NCI-H82 treated with DMSO at 0.1 percent for 48 hours (cell line): ENCODE data around the gene ARHGDIB.

Experiments used
- DNase-seq: peaks from one replicate; lab custom pipeline; 2025; ENCODE audit not compliant: unreplicated experiment; lab: John Stamatoyannopoulos, UW

Gene ARHGDIB

DNA sequence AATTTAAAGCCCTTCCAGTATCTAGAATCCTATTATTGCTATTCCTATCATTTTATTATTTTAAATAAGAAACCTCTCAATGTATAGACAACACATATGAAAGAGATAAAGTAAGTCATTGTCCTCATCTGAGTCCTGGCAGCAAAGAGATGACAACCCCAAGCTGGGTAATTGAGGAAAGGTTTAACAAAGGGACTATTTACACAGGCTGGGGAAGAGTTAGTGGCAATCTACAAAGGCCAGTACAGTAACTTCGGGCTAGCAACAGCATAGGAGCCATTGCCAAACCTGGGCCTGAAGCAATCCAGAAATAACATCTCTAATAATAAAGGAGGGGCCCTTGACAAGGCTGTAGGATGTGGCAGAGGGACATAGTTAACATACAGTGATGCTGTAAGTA, 22.6 kb upstream of the ARHGDIB start:
- no peak for DNase-seq

DNA sequence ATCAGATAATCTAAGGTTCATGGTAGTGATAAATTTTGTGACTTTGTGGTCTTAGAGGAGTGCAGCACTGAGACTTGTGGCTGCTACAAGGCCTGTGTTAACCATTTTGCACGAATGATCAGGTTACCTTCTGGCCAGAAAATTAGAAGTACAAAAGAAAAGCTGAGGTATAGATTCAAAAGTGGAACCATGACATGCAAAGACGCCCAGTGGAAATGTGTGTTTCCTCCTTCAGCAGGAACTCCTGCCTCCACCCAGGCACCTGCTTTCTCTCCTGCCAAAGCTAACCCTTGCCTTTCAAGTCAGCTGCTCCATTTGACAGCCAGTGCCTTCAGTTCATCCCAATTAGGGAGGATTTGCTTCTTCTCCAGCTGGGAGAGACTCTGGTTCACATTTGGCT, 21.6 kb upstream of the ARHGDIB start:
- no peak for DNase-seq

GRCh38 chr12:14982562-14982961, 21.2 kb upstream of the ARHGDIB start:
- no peak for DNase-seq

DNA sequence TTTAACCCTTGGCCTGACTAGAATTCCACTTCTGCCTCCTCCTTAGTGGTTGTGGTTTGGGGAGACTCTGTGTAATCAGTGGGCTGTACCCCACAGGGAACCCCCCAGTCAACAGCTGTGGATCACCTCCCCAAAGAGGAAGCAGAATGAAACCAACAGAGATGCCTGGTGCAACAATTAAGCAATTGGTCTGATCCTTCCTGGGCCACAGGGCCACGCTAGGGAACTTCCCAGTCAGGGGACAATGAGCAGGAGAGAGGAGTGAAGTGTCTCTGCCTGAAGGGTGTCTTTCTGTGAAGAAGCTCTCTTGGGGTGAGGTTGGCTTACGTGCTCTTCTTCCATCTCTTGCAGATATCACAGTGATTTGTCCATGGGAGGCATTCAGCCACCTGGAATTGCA, 19.6 kb upstream of the ARHGDIB start:
- no peak for DNase-seq

- no peak for DNase-seq
Measured at GRCh38 chr12:14979468-14979867, 18.1 kb upstream of the ARHGDIB start.

GRCh38 chr12:14976658-14977057, 15.3 kb upstream of the ARHGDIB start:
- no peak for DNase-seq

DNA sequence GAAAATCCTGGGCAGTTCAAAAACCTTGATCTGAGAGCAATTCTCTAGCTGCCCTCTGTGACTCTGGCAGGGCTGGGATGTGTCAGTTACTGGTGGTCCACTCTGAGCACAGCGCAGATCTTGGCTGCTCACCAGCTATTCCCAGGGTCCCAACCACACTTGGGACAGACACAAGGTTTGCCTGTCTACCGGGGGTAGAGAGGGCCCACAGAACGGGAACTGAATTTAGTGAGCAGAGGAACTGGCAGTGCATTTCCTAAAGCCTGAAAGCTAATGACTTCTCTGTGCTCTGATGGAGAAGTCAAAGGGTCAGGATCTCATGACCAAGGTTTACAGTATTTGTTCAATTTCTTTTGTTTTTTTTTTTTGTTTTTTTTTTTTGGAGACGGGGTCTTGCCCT, 14.1 kb upstream of the ARHGDIB start:
- DNase-seq, result no peak

- DNase-seq, result no peak
Measured at GRCh38 chr12:14974633-14975032, 13.2 kb upstream of the ARHGDIB start.

GRCh38 chr12:14972816-14973215, 11.4 kb upstream of the ARHGDIB start, which contains the start of gene PDE6H:
PDE6H (plus strand) TSS chr12:14973042; CDS start chr12:14978013, 4,971 bp downstream.
- peak; percentile 75 for DNase-seq

DNA sequence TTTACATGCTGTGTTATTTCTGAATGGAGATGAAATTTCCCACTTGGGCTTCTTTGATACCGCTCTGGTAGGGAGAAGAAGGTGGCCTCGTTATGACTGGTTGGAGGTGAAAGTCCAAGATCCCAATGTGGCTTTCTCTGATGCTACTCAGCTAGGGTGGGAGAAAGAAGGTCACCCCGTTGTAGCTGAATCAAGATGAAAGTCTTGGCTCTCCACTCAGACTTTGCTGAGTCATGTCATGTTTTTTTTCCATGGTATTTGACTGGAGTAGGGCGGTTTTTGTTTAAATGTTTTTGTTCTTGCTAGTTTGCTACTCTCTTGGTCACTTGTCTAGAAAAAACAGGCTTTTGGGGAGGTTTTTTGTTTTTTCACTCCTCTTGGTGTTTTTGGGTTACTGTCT, 9.1 kb upstream of the ARHGDIB start:
- no peak for DNase-seq

DNA sequence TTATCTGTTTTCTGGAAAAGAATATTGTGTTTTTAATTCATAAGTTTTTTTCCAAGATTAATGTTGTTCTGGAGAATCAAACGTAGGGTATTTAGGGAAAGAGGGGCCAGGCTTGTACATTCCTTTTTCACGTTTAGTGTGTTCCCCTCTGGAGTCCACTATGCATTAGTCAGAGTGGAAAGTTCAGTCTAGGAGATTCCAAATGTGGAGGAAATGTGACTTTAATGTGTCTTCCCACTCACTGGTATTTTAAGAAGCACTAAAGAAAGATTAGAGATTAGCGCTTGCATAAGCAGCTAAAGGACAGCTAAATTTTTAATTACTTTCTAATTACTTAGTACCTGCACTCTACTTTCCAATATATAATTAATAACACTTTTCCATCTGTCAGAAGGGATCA, 7.1 kb upstream of the ARHGDIB start:
- DNase-seq, result peak; percentile 61

DNA sequence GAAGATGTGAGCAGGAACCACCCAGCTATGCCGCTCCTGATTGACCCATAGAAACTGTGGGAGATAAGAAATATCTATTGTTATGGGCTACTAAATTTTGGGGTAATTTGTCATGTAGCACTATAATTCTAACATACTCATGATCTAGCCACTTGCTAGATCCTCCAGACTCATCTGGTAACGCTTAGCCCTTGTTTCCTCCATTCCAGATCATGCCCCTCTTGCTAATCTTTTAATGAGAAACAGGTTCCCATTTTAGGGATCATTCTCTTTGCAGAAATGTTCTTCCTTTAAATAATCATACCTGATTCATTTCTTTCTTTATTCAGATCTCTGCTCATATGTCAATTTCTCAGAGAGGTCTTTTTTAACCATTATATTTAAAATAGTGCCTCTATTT, 3.8 kb upstream of the ARHGDIB start:
- DNase-seq, result no peak

DNA sequence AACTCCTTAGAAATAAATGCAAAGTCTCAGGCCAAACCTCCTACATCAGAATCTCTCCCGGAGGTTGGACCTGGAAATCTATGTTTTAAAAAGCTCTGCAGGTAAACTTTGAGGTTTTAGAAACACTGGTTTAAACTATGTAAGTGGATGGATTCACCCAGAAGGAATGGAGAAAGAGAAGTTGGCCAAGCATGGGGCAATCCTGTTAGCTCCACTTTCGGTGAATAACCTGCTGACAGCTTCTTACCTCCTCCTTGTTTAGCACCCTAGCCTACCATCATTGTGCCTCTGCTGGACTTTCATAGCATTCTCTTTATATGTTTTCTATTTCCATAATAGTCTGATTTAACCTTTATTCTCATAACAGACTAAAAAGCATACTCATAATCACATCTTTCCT, 3.0 kb upstream of the ARHGDIB start:
- DNase-seq, result no peak

- no peak for DNase-seq
Measured at GRCh38 chr12:14963520-14963919, 2.1 kb upstream of the ARHGDIB start.

- DNase-seq, result no peak
Measured at GRCh38 chr12:14962797-14963196, 1.4 kb upstream of the ARHGDIB start.

GRCh38 chr12:14962153-14962539, 745 bp upstream of the ARHGDIB start:
- DNase-seq, result no peak

- DNase-seq, result no peak
Measured at GRCh38 chr12:14960548-14961465, 594 bp downstream of the ARHGDIB start.

- DNase-seq, result no peak
Measured at GRCh38 chr12:14959916-14960496, 1.4 kb downstream of the ARHGDIB start.

DNA sequence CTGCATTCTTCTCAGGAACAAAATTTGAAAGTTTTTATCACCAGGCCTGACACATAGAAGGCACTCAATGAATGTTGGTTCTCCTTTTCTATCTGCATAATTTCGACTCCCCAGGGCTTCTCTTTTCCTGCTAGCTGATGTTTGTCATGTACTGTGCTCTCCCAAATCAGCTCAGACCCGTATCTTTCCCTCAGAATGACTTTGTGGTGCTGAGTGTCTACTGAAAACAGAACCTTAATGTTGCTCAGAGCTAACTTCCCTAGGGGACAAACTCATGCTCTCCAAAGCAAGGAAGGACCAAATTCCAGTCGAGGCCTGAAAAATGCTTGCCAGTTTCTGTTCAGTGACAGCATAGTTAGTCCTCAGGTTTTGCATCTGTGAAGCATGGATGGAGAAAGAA, 1.9 kb downstream of the ARHGDIB start:
- DNase-seq, result no peak

DNA sequence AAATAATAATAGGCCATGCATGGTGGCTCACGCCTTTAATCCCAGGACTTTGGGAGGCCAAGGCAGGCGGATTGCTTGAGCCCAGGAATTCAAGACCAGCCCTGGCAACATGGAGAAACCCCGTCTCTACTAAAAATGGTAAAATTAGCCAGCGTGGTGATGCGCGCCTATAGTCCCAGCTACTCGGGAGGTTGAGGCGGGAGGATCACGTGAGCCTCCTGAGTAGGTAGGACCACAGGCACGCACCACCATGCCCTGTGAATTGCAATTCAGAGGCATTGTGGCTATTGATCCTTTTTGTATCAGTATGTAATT, 2.3 kb downstream of the ARHGDIB start:
- no peak for DNase-seq

DNA sequence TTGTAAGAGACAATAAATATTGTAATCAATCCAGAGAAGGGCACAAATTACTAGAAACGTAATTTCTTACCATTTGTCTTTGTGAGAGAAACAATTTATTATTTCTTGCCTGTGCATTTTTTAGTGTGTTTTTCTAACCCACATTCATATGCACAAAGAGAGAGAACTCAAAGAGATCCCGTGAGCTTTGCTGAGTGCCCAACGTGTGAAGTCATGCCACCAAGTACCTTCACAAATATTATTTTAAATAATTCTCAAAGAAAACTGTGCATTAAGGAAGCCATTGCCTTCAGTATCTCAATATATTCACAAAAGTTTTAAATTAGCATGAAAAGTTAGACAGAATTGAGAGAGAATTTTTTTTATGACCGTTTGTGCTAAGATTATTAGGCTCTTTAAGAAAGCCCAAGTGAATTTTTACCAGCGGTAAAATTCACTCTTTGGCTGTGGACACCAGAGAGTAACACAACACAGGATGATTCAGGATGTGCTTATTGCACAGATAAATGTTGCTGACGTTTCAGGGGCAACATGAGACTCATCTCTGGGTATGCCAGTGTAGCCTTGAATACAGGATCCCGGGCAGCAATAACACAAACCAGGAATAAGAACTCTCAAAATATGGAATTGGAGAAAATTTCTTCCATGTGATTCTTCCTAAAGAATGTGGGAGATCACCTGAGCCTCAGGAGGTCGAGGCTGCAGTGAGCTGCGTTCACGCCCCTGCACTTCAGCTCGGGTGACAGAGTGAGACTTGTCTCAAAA, 2.9 kb downstream of the ARHGDIB start:
- DNase-seq, result no peak

GRCh38 chr12:14957551-14958168, 3.7 kb downstream of the ARHGDIB start:
- DNase-seq, result no peak
